DND-41 (cell line): ENCODE results near the gene DQX1.
"Not testable (repeated sequence)": the region's sequence is repeated elsewhere in the genome, so short reads cannot be mapped to it uniquely, and the experiment has no call there.

Experiments used
- ATAC-seq: fragments of 200-7000 bp; cut with Tn5 transposase; 3 replicates; pipeline ENCODE4 v1.9.1; 2021; ENCODE audit warnings: low read depth; ENCODE audit not compliant: insufficient read depth
- DNase-seq: peaks from one replicate; pipeline ENCODE4 v3.0.0-alpha.2; 2020
- H2AFZ ChIP-seq: 2 replicates; pipeline ENCODE4 v1.6.0; 2012; ENCODE audit warnings: low read depth, low read length
- H3K27ac ChIP-seq: 2 replicates; pipeline ENCODE4 v1.5.1; 2012; ENCODE audit warnings: low read length, inconsistent platforms
- H3K27me3 ChIP-seq: fragments of 200-600 bp; sonication (generic); 2 replicates; pipeline ENCODE4 v1.6.0; 2012; ENCODE audit warnings: low read length, mild to moderate bottlenecking, inconsistent platforms; ENCODE audit not compliant: insufficient read depth, poor library complexity
- H3K36me3 ChIP-seq: 2 replicates; pipeline ENCODE4 v1.5.1; 2012; ENCODE audit warnings: low read length, inconsistent platforms; ENCODE audit not compliant: insufficient read depth
- H3K4me1 ChIP-seq: 2 replicates; pipeline ENCODE4 v1.5.1; 2012; ENCODE audit warnings: mild to moderate bottlenecking, low read length; ENCODE audit not compliant: insufficient read depth
- H3K4me2 ChIP-seq: 2 replicates; pipeline ENCODE4 v1.6.0; 2012; ENCODE audit warnings: mild to moderate bottlenecking, moderate library complexity, low read length, inconsistent platforms; ENCODE audit not compliant: insufficient read depth
- H3K4me3 ChIP-seq, 2 experiments: fragments of 200-600 bp in 1 of 2; shearing (Covaris generic) in 1 of 2; 2 replicates each; pipeline ENCODE4 v1.5.1; 2012 to 2016; ENCODE audit warnings: inconsistent platforms in 2 of 2, low read length in 2 of 2, mild to moderate bottlenecking in 2 of 2, low read depth in 1 of 2, moderate library complexity in 1 of 2
- H3K79me2 ChIP-seq: 2 replicates; pipeline ENCODE4 v1.6.0; 2012; ENCODE audit warnings: low read length, inconsistent platforms; ENCODE audit not compliant: insufficient read depth
- H3K9ac ChIP-seq: 2 replicates; pipeline ENCODE4 v1.6.0; 2012; ENCODE audit warnings: low read depth, mild to moderate bottlenecking, inconsistent platforms, low read length, moderate library complexity
- H3K9me3 ChIP-seq: 2 replicates; pipeline ENCODE4 v1.5.1; 2012; ENCODE audit warnings: low read length, moderate library complexity, mild to moderate bottlenecking, inconsistent platforms; ENCODE audit not compliant: insufficient read depth, severe bottlenecking
- H4K20me1 ChIP-seq: 2 replicates; pipeline ENCODE4 v1.6.0; 2012; ENCODE audit warnings: low read length; ENCODE audit not compliant: insufficient read depth
- CTCF ChIP-seq: IDR thresholded peaks from 2 replicates; pipeline ENCODE4 v1.5.1; 2012; ENCODE audit warnings: borderline replicate concordance, low read length, moderate library complexity, mild to moderate bottlenecking; ENCODE audit not compliant: poor library complexity, severe bottlenecking; ENCODE audit errors: extremely low read depth
- EZH2 ChIP-seq: IDR thresholded peaks from 3 replicates; pipeline ENCODE4 v1.6.1; 2012; ENCODE audit warnings: borderline replicate concordance, low read depth, mild to moderate bottlenecking, moderate library complexity, low read length, inconsistent platforms; ENCODE audit not compliant: severe bottlenecking

The DQX1 gene

GRCh38 chr2:74564222-74564621 is 38.2 kb upstream of the DQX1 start:
- Histone ChIP-seq H3K4me3 (no peak overlapping the region), H3K79me2 (no peaks in the 10 kb centered on the region), H3K9me3 (no peaks in the 10 kb centered on the region), H3K4me1 (no peaks in the 10 kb centered on the region), H3K4me2 (no peak overlapping the region), H4K20me1 (no peaks in the 10 kb centered on the region), H3K27me3 (peaks cover 22% of the 10 kb centered on the region), H2AFZ (no peak overlapping the region), H3K36me3 (no peaks in the 10 kb centered on the region), H3K9ac (no peak overlapping the region), H3K27ac (no peak overlapping the region)
- no peak for DNase-seq
- no peak for ATAC-seq
- TF ChIP-seq CTCF (no peak), EZH2 (no peak)

- Histone ChIP-seq H4K20me1 (no peaks in the 10 kb centered on the region), H3K27me3 (peaks cover 18% of the 10 kb centered on the region), H3K36me3 (no peaks in the 10 kb centered on the region), H3K4me3 (no peak overlapping the region), H3K9me3 (no peaks in the 10 kb centered on the region), H2AFZ (no peak overlapping the region), H3K4me1 (no peaks in the 10 kb centered on the region), H3K9ac (no peak overlapping the region), H3K4me2 (no peak overlapping the region), H3K79me2 (no peaks in the 10 kb centered on the region), H3K27ac (no peak overlapping the region)
- TF ChIP-seq EZH2, result no peak
- no peak for TF ChIP-seq CTCF
- ATAC-seq, result no peak
- DNase-seq, result no peak
These were observed 36.2 kb upstream of the DQX1 start for GRCh38 chr2:74562126-74562775.

GRCh38 chr2:74561022-74561421 is 35.0 kb upstream of the DQX1 start:
- H3K4me2 ChIP-seq, H4K20me1 ChIP-seq, H3K9me3 ChIP-seq, H3K4me1 ChIP-seq, H3K4me3 ChIP-seq, H3K9ac ChIP-seq, H3K27ac ChIP-seq, ATAC-seq, DNase-seq, H3K79me2 ChIP-seq, H3K27me3 ChIP-seq, H2AFZ ChIP-seq: not testable (repeated sequence)
- H3K36me3 ChIP-seq, result peaks cover 11% of the 10 kb centered on the region

- ATAC-seq, result 0 out of 3 replicates have a peak, but pooled peaks have one; percentile 6
- H3K79me2 ChIP-seq, result peaks cover 3% of the 10 kb centered on the region; the same call in 1 of the 2 replicates
- H3K36me3 ChIP-seq, result peaks cover 11% of the 10 kb centered on the region
- peaks cover 9% of the 10 kb centered on the region for H3K27me3 ChIP-seq
- H3K27ac ChIP-seq, result no peak overlapping the region
- DNase-seq, result no peak
- H2AFZ ChIP-seq, result no peak overlapping the region
- no peak overlapping the region for H3K9ac ChIP-seq
- no peak overlapping the region for H3K4me3 ChIP-seq
- no peak for TF ChIP-seq CTCF
- no peak for TF ChIP-seq EZH2
- H3K4me2 ChIP-seq, result no peak overlapping the region
- H3K4me1 ChIP-seq, result peaks cover 6% of the 10 kb centered on the region
- H3K9me3 ChIP-seq, result no peaks in the 10 kb centered on the region
- H4K20me1 ChIP-seq, result peaks cover 10% of the 10 kb centered on the region; the same call in 1 of the 2 replicates
These were observed 34.6 kb upstream of the DQX1 start for GRCh38 chr2:74560591-74560990.
